ENCODE measurements around the gene ALOX5AP. TPM values are rescaled to one million over a fixed set of nuclear protein-coding genes. Genes with fewer than 3 reads are reported as not detected.

The ALOX5AP gene
- total RNA-seq, 6 experiments from 2014 or later: not detected

- Mint-ChIP-seq H3K27ac (no peak overlapping the region), H3K4me1 (ENCODE audit: low read depth) (no peaks in the 10 kb centered on the region), H3K9me3 (no peaks in the 10 kb centered on the region), H3K4me3 (no peak overlapping the region), H3K27me3 (ENCODE audit: insufficient read depth) (peaks cover 24% of the 10 kb centered on the region), H3K36me3 (ENCODE audit: low read depth) (no peaks in the 10 kb centered on the region)
- no peak for TF ChIP-seq CTCF (IDR thresholded peaks at IDR 0.05)
- no peak for DNase-seq
Observed at GRCh38 chr13:30776661-30777060, 41.3 kb downstream of the ALOX5AP start.

- no peaks in the 10 kb centered on the region for H3K4me1 Mint-ChIP-seq (ENCODE audit: low read depth)
- no peak overlapping the region for H3K4me3 Mint-ChIP-seq
- no peak overlapping the region for H3K27ac Mint-ChIP-seq
- peaks cover 28% of the 10 kb centered on the region for H3K27me3 Mint-ChIP-seq (ENCODE audit: insufficient read depth)
- no peaks in the 10 kb centered on the region for H3K9me3 Mint-ChIP-seq
- DNase-seq: no peak
- no peak for TF ChIP-seq CTCF (IDR thresholded peaks at IDR 0.05)
- H3K36me3 Mint-ChIP-seq (ENCODE audit: low read depth): no peaks in the 10 kb centered on the region
Observed at GRCh38 chr13:30779016-30779415, 43.7 kb downstream of the ALOX5AP start.

- no peak for DNase-seq
- peaks cover 28% of the 10 kb centered on the region for H3K27me3 Mint-ChIP-seq (ENCODE audit: insufficient read depth)
- H3K4me1 Mint-ChIP-seq (ENCODE audit: low read depth): no peaks in the 10 kb centered on the region
- H3K9me3 Mint-ChIP-seq: no peaks in the 10 kb centered on the region
- H3K27ac Mint-ChIP-seq: no peak overlapping the region
- no peak overlapping the region for H3K4me3 Mint-ChIP-seq
- TF ChIP-seq CTCF (IDR thresholded peaks at IDR 0.05): no peak
- no peaks in the 10 kb centered on the region for H3K36me3 Mint-ChIP-seq (ENCODE audit: low read depth)
Observed at GRCh38 chr13:30779608-30780007, 44.3 kb downstream of the ALOX5AP start.

- H3K4me1 Mint-ChIP-seq (ENCODE audit: low read depth): no peaks in the 10 kb centered on the region
Observed at GRCh38 chr13:30780338-30780981, 45.1 kb downstream of the ALOX5AP start.

GRCh38 chr13:30785191-30785850 is 50.0 kb downstream of the ALOX5AP start:
- Mint-ChIP-seq H3K9me3 (no peaks in the 10 kb centered on the region), H3K4me1 (ENCODE audit: low read depth) (peaks cover 6% of the 10 kb centered on the region; the same call in 1 of the 2 replicates), H3K27ac (no peak overlapping the region), H3K27me3 (ENCODE audit: insufficient read depth) (peaks cover 12% of the 10 kb centered on the region), H3K36me3 (ENCODE audit: low read depth) (no peaks in the 10 kb centered on the region), H3K4me3 (no peak overlapping the region)
- no peak for TF ChIP-seq CTCF (IDR thresholded peaks at IDR 0.05)
- DNase-seq: no peak

More at GRCh38 chr13:30780338-30780981, 45.1 kb downstream of the ALOX5AP start:
- Mint-ChIP-seq H3K27me3 (ENCODE audit: insufficient read depth) (peaks cover 28% of the 10 kb centered on the region), H3K27ac (no peak overlapping the region), H3K4me3 (no peak overlapping the region), H3K36me3 (ENCODE audit: low read depth) (no peaks in the 10 kb centered on the region), H3K9me3 (no peaks in the 10 kb centered on the region)
- no peak for TF ChIP-seq CTCF (IDR thresholded peaks at IDR 0.05)
- no peak for DNase-seq
